Keratinocyte (primary cell): ENCODE measurements around the gene RCAN3. TPM values are rescaled to one million over a fixed set of nuclear protein-coding genes. Genes with fewer than 3 reads are reported as not detected.

ENCODE experiments used
- DNase-seq: peaks from one replicate; pipeline ENCODE4 v3.0.0-alpha.2; 2011; ENCODE audit warnings: low read depth, missing footprints, low spot score
- FAIRE-seq: peaks from 2 replicates; lab custom pipeline; 2011; peaks lifted over from hg19 to GRCh38; lab: Jason Lieb, UNC
- H2AFZ ChIP-seq: 2 replicates; pipeline ENCODE4 v1.6.0; 2012; ENCODE audit warnings: low read length, control low read depth, inconsistent platforms; ENCODE audit not compliant: control insufficient read depth
- H3K27ac ChIP-seq: 2 replicates; pipeline ENCODE4 v1.5.1; 2011; ENCODE audit warnings: low read length; ENCODE audit not compliant: control insufficient read depth, insufficient read depth
- H3K27me3 ChIP-seq: 3 replicates; pipeline ENCODE4 v1.6.0; 2011; ENCODE audit warnings: low read length; ENCODE audit not compliant: control insufficient read depth, insufficient read depth; ENCODE audit errors: extremely low read depth
- H3K36me3 ChIP-seq, 2 experiments: 2 replicates in 1 of 2; 3 replicates in 1 of 2; pipeline ENCODE4 v1.5.1; 2011; ENCODE audit warnings: low read length in 2 of 2, mild to moderate bottlenecking in 1 of 2; ENCODE audit not compliant: control insufficient read depth in 2 of 2, insufficient read depth in 2 of 2; ENCODE audit errors: extremely low read depth in 1 of 2
- H3K4me1 ChIP-seq: 3 replicates; pipeline ENCODE4 v1.5.1; 2011; ENCODE audit warnings: low read length; ENCODE audit not compliant: control insufficient read depth, insufficient read depth; ENCODE audit errors: extremely low read depth
- H3K4me2 ChIP-seq: 3 replicates; pipeline ENCODE4 v1.6.0; 2011; ENCODE audit warnings: low read depth, low read length; ENCODE audit not compliant: control insufficient read depth, insufficient read depth; ENCODE audit errors: extremely low read depth
- H3K4me3 ChIP-seq, 3 experiments: fragments of 200-600 bp in 1 of 3; sonication (generic) in 1 of 3; 2 replicates in 2 of 3; 3 replicates in 1 of 3; pipeline ENCODE4 v1.5.1; 2011 to 2016; ENCODE audit warnings: low read length in 3 of 3, mild to moderate bottlenecking in 3 of 3, control low read depth in 2 of 3, inconsistent platforms in 1 of 3, low read depth in 1 of 3, mixed read lengths in 1 of 3, mixed run types in 1 of 3, moderate library complexity in 1 of 3; ENCODE audit not compliant: control insufficient read depth in 2 of 3, insufficient read depth in 2 of 3; ENCODE audit errors: extremely low read depth in 1 of 3
- H3K79me2 ChIP-seq: 2 replicates; pipeline ENCODE4 v1.6.0; 2012; ENCODE audit warnings: low read length; ENCODE audit not compliant: control insufficient read depth, insufficient read depth
- H3K9ac ChIP-seq: 3 replicates; pipeline ENCODE4 v1.6.0; 2011; ENCODE audit warnings: low read length; ENCODE audit not compliant: control insufficient read depth, insufficient read depth; ENCODE audit errors: extremely low read depth
- H3K9me1 ChIP-seq: 3 replicates; pipeline ENCODE4 v1.6.0; 2011; ENCODE audit warnings: low read length; ENCODE audit not compliant: control insufficient read depth, insufficient read depth; ENCODE audit errors: extremely low read depth
- H3K9me3 ChIP-seq: 2 replicates; pipeline ENCODE4 v1.5.1; 2012; ENCODE audit warnings: low read depth, low read length; ENCODE audit not compliant: control insufficient read depth
- H4K20me1 ChIP-seq: 3 replicates; pipeline ENCODE4 v1.6.0; 2011; ENCODE audit warnings: low read length; ENCODE audit not compliant: control insufficient read depth, insufficient read depth; ENCODE audit errors: extremely low read depth
- EZH2 ChIP-seq: IDR thresholded peaks from one replicate; pipeline ENCODE4 v1.6.1; 2012; ENCODE audit warnings: inconsistent platforms, mild to moderate bottlenecking, low read length, moderate library complexity
- dilution Hi-C: fragments of 300-500 bp; cut with MboI; formaldehyde crosslinking; loops from one replicate; pipeline ENCODE4 v1.7.0; 2020; ENCODE audit warnings: low sequenced_read_pairs; ENCODE audit not compliant: extremely low pct_ligation_motif_present
- polyA plus RNA-seq, 5 experiments: library from polyadenylated mRNA; depleted of rRNA in 3 of 5; stranded (reverse) in 3 of 5; stranded (forward) in 1 of 5; unstranded in 1 of 5; fragments of >200 nt; gene quantifications; 1 replicate in 1 of 5; 2 replicates in 3 of 5; 3 replicates in 1 of 5; pipeline versions ENCODE4 v1.2.1 to v1.2.3, GENCODE V29; 2011 to 2012; ENCODE audit warnings: missing spikeins in 2 of 5, low read depth in 1 of 5, low replicate concordance in 1 of 5
- TF ChIP-seq, protein P1 (sequence below), 3 experiments: IDR thresholded peaks in 1 of 3; conservative IDR thresholded peaks in 1 of 3; optimal IDR thresholded peaks in 1 of 3; 2 replicates in 2 of 3; 3 replicates in 1 of 3; pipeline versions ENCODE3 to v1.5.1; 2011; ENCODE audit warnings: low read length in 3 of 3, mild to moderate bottlenecking in 3 of 3, moderate library complexity in 2 of 3, control low read depth in 1 of 3, inconsistent platforms in 1 of 3; ENCODE audit not compliant: insufficient read depth in 2 of 3; ENCODE audit errors: extremely low read depth in 1 of 3

Gene RCAN3
- polyA plus RNA-seq, 1 donor (not counting 4 experiments of a cell fraction or from before 2014, with no cell fraction given) = 13.8 TPM

GRCh38 chr1:24540906-24541710, 38.5 kb downstream of the RCAN3 start:
- H3K36me3 ChIP-seq = no peaks in the 10 kb centered on the region
- DNase-seq (no peak), FAIRE-seq (peak; percentile 17)
- no peaks in the 10 kb centered on the region for H4K20me1 ChIP-seq
- TF ChIP-seq EZH2 = no peak
- TF ChIP-seq, protein P1, sequence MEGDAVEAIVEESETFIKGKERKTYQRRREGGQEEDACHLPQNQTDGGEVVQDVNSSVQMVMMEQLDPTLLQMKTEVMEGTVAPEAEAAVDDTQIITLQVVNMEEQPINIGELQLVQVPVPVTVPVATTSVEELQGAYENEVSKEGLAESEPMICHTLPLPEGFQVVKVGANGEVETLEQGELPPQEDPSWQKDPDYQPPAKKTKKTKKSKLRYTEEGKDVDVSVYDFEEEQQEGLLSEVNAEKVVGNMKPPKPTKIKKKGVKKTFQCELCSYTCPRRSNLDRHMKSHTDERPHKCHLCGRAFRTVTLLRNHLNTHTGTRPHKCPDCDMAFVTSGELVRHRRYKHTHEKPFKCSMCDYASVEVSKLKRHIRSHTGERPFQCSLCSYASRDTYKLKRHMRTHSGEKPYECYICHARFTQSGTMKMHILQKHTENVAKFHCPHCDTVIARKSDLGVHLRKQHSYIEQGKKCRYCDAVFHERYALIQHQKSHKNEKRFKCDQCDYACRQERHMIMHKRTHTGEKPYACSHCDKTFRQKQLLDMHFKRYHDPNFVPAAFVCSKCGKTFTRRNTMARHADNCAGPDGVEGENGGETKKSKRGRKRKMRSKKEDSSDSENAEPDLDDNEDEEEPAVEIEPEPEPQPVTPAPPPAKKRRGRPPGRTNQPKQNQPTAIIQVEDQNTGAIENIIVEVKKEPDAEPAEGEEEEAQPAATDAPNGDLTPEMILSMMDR (optimal IDR thresholded peaks at IDR 0.05 in 1 of 3, IDR thresholded peaks at IDR 0.05 in 1 of 3, conservative IDR thresholded peaks at IDR 0.05 in 1 of 3; ENCODE audit: extremely low read depth in 1 of 3, insufficient read depth in 2 of 3, low read length in 3 of 3) = no peak
- H3K27me3 ChIP-seq = no peaks in the 10 kb centered on the region
- H3K4me2 ChIP-seq = no peak overlapping the region
- H3K9ac ChIP-seq = no peak overlapping the region
- dilution Hi-C loops = no loop called here
- no peaks in the 10 kb centered on the region for H3K9me1 ChIP-seq
- no peaks in the 10 kb centered on the region for H3K79me2 ChIP-seq
- no peak overlapping the region for H2AFZ ChIP-seq
- H3K4me3 ChIP-seq = no peak overlapping the region
- H3K9me3 ChIP-seq = no peaks in the 10 kb centered on the region
- no peak overlapping the region for H3K27ac ChIP-seq
- H3K4me1 ChIP-seq = peaks cover 32% of the 10 kb centered on the region

DNA sequence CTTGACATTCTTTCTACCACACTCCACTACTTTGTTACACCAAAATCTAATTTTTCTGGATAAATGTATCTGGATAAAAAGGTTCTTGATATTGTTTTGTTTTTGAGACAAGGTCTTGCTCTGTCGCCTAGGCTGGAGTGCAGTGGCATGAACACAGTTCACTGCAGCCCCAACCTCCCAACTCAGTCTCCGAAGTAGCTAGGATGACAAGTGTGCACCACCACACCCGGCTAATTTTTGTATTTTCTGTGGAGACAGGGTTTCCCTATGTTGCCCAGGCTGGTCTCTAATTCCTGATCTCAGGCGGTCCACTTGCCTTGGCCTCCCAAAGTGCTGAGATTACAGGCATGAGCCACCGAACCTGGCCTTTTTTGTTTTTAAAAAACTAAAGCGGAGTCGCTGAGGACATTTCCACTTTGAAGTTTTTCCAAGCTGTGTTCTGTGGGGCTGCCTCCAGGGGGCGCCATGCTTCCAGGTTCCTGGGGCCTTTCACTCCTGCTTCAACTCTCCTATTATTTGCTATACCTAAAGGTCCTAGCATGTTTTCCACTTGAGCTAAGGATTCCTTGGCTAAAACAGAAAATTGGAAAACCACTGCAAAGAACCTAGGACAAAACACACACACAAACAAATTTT, 39.2 kb downstream of the RCAN3 start:
- DNase-seq (no peak), FAIRE-seq (peak; percentile 62)
- H4K20me1 ChIP-seq = no peaks in the 10 kb centered on the region
- H3K36me3 ChIP-seq = no peaks in the 10 kb centered on the region
- H3K27me3 ChIP-seq = no peaks in the 10 kb centered on the region
- H3K9ac ChIP-seq = no peak overlapping the region
- no peak overlapping the region for H3K4me3 ChIP-seq
- no peaks in the 10 kb centered on the region for H3K9me3 ChIP-seq
- no peak overlapping the region for H3K27ac ChIP-seq
- dilution Hi-C loops = no loop called here
- peaks cover 32% of the 10 kb centered on the region for H3K4me1 ChIP-seq
- no peak overlapping the region for H2AFZ ChIP-seq
- H3K79me2 ChIP-seq = no peaks in the 10 kb centered on the region
- no peak for TF ChIP-seq EZH2
- TF ChIP-seq, protein P1 (optimal IDR thresholded peaks at IDR 0.05 in 1 of 3, IDR thresholded peaks at IDR 0.05 in 1 of 3, conservative IDR thresholded peaks at IDR 0.05 in 1 of 3; ENCODE audit: extremely low read depth in 1 of 3, insufficient read depth in 2 of 3, low read length in 3 of 3) = peak; percentile 65 to 74 (median 71)
- no peak overlapping the region for H3K4me2 ChIP-seq
- H3K9me1 ChIP-seq = no peaks in the 10 kb centered on the region
